Heart right ventricle (tissue), 16 donors: ENCODE measurements around the gene DPP10. TPM values are rescaled to one million over a fixed set of nuclear protein-coding genes. Genes with fewer than 3 reads are reported as not detected.

Experiments used
- ATAC-seq, 8 donors: fragments of 200-7000 bp; cut with Tn5 transposase; one replicate each; pipeline ENCODE4 v1.9.1; 2020; ENCODE audit warnings: mild to moderate bottlenecking in 8 of 8, moderate library complexity in 8 of 8, moderate number of reproducible peaks in 1 of 8
- DNase-seq, 2 donors: peaks; one replicate each; pipeline ENCODE4 v3.0.0-alpha.2; 2020
- H3K27ac ChIP-seq, 10 donors: fragments of 200-600 bp; sonication (generic) in 2 of 10; one replicate each; pipeline versions ENCODE4 v1.5.0 to v1.8.0; 2020 to 2022; ENCODE audit warnings: mild to moderate bottlenecking in 3 of 10
- H3K27me3 ChIP-seq, 7 donors: fragments of 200-600 bp; one replicate each; pipeline ENCODE4 v1.8.0; 2021 to 2022; ENCODE audit warnings: mild to moderate bottlenecking in 2 of 7
- H3K36me3 ChIP-seq, 9 donors: fragments of 200-600 bp; sonication (generic) in 1 of 9; one replicate each; pipeline versions ENCODE4 v1.5.0 to v1.8.0; 2020 to 2022; ENCODE audit warnings: mild to moderate bottlenecking in 2 of 9
- H3K4me1 ChIP-seq, 9 donors: fragments of 200-600 bp; sonication (generic) in 1 of 9; one replicate each; pipeline versions ENCODE4 v1.5.0 to v1.8.0; 2020 to 2022; ENCODE audit warnings: mild to moderate bottlenecking in 4 of 9
- H3K4me3 ChIP-seq, 10 donors: fragments of 200-600 bp; sonication (generic) in 2 of 10; one replicate each; pipeline versions ENCODE4 v1.5.0 to v1.8.0; 2020 to 2022; ENCODE audit warnings: mild to moderate bottlenecking in 7 of 10, moderate library complexity in 2 of 10
- H3K9me3 ChIP-seq, 11 donors: fragments of 200-600 bp in 10 of 11; sonication (generic) in 2 of 11; one replicate each; pipeline versions ENCODE4 v1.5.0 to v1.8.0; 2013 to 2022; ENCODE audit warnings: mild to moderate bottlenecking in 2 of 11, control low read depth in 1 of 11, moderate library complexity in 1 of 11
- WGBS, 2 donors: extraction: QIAGEN DNeasy Blood & Tissue Kit; methylation state at CpG; one replicate each; pipeline ENCODE4 v1.1.7; 2013; ENCODE audit warnings: inconsistent platforms in 1 of 2; 5-methylcytosine and 5-hydroxymethylcytosine counted together
- intact Hi-C, 10 donors: fragments of 100-400 bp; cut with DNase I; formaldehyde crosslinking; loops; one replicate each; pipeline versions ENCODE4 v1.11.1 to v1.14.2; 2022
- polyA plus RNA-seq, 2 donors: library from polyadenylated mRNA; stranded (reverse); fragments of 200-250 nt; gene quantifications; one replicate each; pipeline ENCODE4 v1.2.3, GENCODE V29; 2013
- total RNA-seq, 10 donors: library from RNA; stranded (reverse); fragmentation: NEBNext Ultra II Directional in 3 of 10; extraction: Animal tissue kit (Norgen Biotek cat#: 25700) in 3 of 10; gene quantifications; one replicate each; pipeline versions ENCODE4 v1.2.1 to v1.2.4, GENCODE V29; 2021 to 2023
- TF ChIP-seq, protein P1 (sequence below), 9 donors: fragments of 200-600 bp; sonication (generic) in 2 of 9; IDR thresholded peaks; one replicate each; pipeline versions ENCODE4 v1.5.0 to v1.8.0; 2021 to 2022; ENCODE audit warnings: antibody characterized with exemption in 9 of 9, mild to moderate bottlenecking in 5 of 9, moderate library complexity in 1 of 9
- donor health status: Arrhythmogenic right ventricular cardiomyopathy.
- donor health status: ischemic (EF 13 %, LVEDD 7.1; RV severe dilation, severe dysfunction).
- donor health status: healthy with polysubstance abuse.
- donor health status: DM: no; HTN: yes; CAD: no.
- donor health status: DM: no; HTN: no; CAD: no.
- donor health status: ischemic (EF 25% LVEDD 6.9; RV normal size, moderate dysfunction).
- donor health status: ischemic (EF 25% LVEDD 5.7; RV mildly dilated, moderate dysfunction).
- donor health status: healthy.
- donor health status: DM: yes; HTN: yes; CAD: no.
- donor health status: Ischemic cardiomyopathy.
- donor health status: ischemic (EF 35%, LVEDD 5.7; RV mildly dilated, moderate dysfunction).
- donor health status: nonischemic (EF 11% LVEDD 7.7; RV severe dilation, severe dysfunction).
- donor health status: DM: yes; HTN: yes; CAD: no.
- donor health status: PGD.
- donor health status: ischemic (EF 29% LVEDD 5.4; RV normal size, mild dysfunction).
- donor health status: nonischemic (EF 23%, LVEDD 6.1; RV moderate dilation, normal function).

Gene DPP10
- total and polyA plus RNA-seq, 12 donors = 0.15 to 0.49 (median 0.38) TPM; not detected in 9

DNA sequence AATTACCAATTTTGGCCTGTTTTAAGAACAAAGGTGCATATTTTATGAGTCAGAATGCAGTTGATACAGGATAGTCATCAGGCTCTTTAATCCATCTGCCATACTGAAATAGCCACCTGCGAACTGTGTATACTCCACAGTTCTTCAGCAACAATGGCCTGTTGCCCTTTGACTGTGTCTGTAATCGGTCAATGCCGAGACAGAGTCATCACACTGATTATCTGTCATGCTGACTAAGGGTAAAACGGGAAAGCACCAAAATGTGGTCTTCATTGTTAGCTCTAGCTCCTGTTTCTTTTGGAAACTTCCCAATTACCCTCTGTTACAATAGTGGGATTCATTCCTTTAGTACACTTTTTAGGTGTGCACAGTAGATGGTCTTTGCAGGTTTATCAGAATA is 871.7 kb downstream of the DPP10 start:
- H3K36me3 ChIP-seq = no peaks in the 10 kb centered on the region
- no peak for ATAC-seq
- H3K9me3 ChIP-seq = peaks cover 0 to 4% (median 0%) of the 10 kb centered on the region in 11 donors
- H3K4me3 ChIP-seq = no peak overlapping the region
- no peaks in the 10 kb centered on the region for H3K4me1 ChIP-seq
- intact Hi-C loops = no loop called here
- H3K27ac ChIP-seq = no peak overlapping the region
- no peak for DNase-seq
- WGBS, 2 donors = 69 to 82% methylated on average over 4 of the region's 4 CpGs
- TF ChIP-seq, protein P1, sequence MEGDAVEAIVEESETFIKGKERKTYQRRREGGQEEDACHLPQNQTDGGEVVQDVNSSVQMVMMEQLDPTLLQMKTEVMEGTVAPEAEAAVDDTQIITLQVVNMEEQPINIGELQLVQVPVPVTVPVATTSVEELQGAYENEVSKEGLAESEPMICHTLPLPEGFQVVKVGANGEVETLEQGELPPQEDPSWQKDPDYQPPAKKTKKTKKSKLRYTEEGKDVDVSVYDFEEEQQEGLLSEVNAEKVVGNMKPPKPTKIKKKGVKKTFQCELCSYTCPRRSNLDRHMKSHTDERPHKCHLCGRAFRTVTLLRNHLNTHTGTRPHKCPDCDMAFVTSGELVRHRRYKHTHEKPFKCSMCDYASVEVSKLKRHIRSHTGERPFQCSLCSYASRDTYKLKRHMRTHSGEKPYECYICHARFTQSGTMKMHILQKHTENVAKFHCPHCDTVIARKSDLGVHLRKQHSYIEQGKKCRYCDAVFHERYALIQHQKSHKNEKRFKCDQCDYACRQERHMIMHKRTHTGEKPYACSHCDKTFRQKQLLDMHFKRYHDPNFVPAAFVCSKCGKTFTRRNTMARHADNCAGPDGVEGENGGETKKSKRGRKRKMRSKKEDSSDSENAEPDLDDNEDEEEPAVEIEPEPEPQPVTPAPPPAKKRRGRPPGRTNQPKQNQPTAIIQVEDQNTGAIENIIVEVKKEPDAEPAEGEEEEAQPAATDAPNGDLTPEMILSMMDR (IDR thresholded peaks at IDR 0.05) = no peak
- no peaks in the 10 kb centered on the region for H3K27me3 ChIP-seq

DNA sequence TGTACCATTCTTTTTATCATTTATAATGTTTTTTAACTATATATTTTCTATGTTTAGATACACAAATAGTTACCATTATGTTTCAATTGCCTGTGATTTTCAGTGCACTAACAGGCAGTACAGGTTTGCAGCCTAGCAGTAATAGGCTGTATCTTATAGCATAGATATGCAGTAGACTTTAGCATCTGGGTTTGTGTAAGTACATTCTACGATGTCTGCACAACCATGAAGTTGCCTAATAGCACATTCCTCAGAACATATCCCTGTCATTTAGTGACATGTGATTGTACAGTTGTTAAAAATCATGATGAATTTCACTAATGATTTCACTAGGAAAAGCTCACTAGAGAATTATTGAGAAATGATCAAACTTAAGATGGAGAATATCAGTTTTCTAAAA is 884.6 kb downstream of the DPP10 start:
- Histone ChIP-seq H3K4me1 (no peaks in the 10 kb centered on the region), H3K9me3 (peaks cover 0 to 29% (median 5%) of the 10 kb centered on the region in 11 donors), H3K27me3 (no peaks in the 10 kb centered on the region), H3K4me3 (no peak overlapping the region), H3K36me3 (no peaks in the 10 kb centered on the region), H3K27ac (no peak overlapping the region)
- 40 to 47% methylated on average over 1 of the region's 1 CpG for WGBS, 2 donors
- TF ChIP-seq, protein P1 (IDR thresholded peaks at IDR 0.05) = no peak
- intact Hi-C loops = no loop called here
- DNase-seq = no peak
- no peak for ATAC-seq

DNA sequence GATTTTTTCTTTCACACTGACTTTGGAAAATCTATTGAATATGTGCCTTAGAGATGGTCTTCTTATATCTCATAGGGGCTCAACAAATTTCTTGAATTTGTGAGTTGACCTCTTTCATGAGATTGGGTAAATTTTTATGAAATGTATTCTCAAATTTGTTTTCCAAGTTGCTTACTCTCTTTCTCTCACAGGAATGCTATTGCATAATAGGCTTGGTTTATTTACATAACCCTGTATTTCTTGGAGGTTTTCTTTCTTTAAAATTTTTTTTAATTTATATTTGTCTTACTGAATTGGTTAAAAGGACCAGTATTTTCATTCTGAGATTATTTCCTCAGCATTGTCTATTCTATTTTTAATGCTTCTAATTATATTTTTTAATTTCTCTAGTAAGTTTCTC is 917.1 kb downstream of the DPP10 start:
- peaks cover 0 to 58% (median 13%) of the 10 kb centered on the region in 11 donors for H3K9me3 ChIP-seq
- intact Hi-C loops = no loop called here
- H3K4me3 ChIP-seq = no peak overlapping the region
- DNase-seq = no peak
- TF ChIP-seq, protein P1 (IDR thresholded peaks at IDR 0.05) = no peak
- no peaks in the 10 kb centered on the region for H3K36me3 ChIP-seq
- no peak overlapping the region for H3K27ac ChIP-seq
- H3K4me1 ChIP-seq = no peaks in the 10 kb centered on the region
- ATAC-seq = no peak
- H3K27me3 ChIP-seq = no peaks in the 10 kb centered on the region

DNA sequence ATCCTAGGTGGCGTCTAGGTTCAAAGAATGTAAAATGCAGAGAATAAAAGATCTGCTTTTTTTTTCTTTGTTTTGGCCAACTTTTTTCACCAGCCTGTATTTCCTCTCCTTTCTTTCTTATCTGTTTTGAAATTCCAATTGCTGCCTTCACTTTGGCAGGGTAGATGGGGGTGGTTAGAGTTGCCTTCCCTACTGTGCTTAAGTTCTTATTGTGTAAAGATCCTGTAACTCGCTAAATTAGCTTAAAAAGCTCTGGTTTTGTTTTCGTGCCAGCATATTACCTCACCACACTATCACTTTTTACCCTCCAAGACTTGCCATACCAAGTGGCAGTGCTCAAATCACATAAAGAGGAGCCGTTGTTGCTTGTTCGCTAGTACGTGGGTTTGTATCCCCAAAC is 921.7 kb downstream of the DPP10 start:
- WGBS, 2 donors = 50 to 55% methylated on average over 6 of the region's 6 CpGs
- DNase-seq = no peak
- peaks cover 0 to 18% (median 4%) of the 10 kb centered on the region in 11 donors for H3K9me3 ChIP-seq
- TF ChIP-seq, protein P1 (IDR thresholded peaks at IDR 0.05) = no peak
- ATAC-seq = no peak
- no peaks in the 10 kb centered on the region for H3K4me1 ChIP-seq
- intact Hi-C loops = no loop called here
- no peak overlapping the region for H3K27ac ChIP-seq
- H3K4me3 ChIP-seq = no peak overlapping the region
- no peaks in the 10 kb centered on the region for H3K36me3 ChIP-seq
- no peaks in the 10 kb centered on the region for H3K27me3 ChIP-seq
